Epithelial cell of esophagus (primary cell): ENCODE measurements around the gene CAPN1.

Experiments used
- DNase-seq: peaks from one replicate; pipeline ENCODE4 v3.0.0; 2010; ENCODE audit warnings: low read depth
- H3K4me3 ChIP-seq: 2 replicates; pipeline ENCODE4 v1.5.1; 2011; ENCODE audit warnings: mild to moderate bottlenecking, low read length, control low read depth
- CTCF ChIP-seq: IDR thresholded peaks from 2 replicates; pipeline ENCODE4 v1.5.1; 2011; ENCODE audit warnings: low read depth, mild to moderate bottlenecking, low read length, control low read depth, inconsistent platforms; ENCODE audit not compliant: insufficient read depth; ENCODE audit errors: missing control alignments

Gene CAPN1

DNA sequence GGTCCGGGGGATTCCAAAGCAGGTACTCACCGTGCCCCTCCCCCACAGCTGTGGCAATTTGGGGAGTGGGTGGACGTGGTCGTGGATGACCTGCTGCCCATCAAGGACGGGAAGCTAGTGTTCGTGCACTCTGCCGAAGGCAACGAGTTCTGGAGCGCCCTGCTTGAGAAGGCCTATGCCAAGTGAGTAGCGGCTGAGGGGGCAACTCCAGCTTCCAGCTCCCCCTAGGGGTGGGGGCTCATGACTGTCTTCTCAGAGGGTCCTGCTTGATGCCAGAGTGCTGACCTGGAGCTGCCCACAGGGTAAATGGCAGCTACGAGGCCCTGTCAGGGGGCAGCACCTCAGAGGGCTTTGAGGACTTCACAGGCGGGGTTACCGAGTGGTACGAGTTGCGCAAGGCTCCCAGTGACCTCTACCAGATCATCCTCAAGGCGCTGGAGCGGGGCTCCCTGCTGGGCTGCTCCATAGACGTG lies 4.2 kb downstream of the CAPN1 start:
- TF ChIP-seq CTCF: no peak
- no peak overlapping the region for H3K4me3 ChIP-seq
- DNase-seq: no peak

DNA sequence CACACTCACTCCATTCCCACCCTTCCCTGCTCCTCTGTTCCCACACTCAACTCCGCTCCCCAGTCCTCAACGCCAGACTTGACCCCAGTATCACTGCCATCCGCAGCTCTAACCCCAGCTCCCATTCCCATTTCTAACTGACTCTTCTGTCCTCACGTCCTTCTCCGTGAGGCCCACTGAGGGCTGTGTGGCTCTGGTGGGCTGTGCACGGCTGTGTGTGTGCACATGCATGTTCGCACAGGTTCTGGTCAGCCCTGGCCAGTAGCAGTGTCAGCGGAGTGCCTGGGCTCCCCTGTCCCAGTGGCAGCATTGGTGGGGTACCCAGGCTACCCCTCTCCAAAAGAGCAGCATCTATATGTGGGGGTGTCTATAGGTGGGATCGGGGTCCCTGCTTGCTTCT lies 5.0 kb downstream of the CAPN1 start:
- no peak overlapping the region for H3K4me3 ChIP-seq
- no peak for DNase-seq
- TF ChIP-seq CTCF: no peak

- no peak for TF ChIP-seq CTCF
- DNase-seq: no peak
- H3K4me3 ChIP-seq: no peak overlapping the region
These were observed 5.5 kb downstream of the CAPN1 start for GRCh38 chr11:65187146-65187675.

DNA sequence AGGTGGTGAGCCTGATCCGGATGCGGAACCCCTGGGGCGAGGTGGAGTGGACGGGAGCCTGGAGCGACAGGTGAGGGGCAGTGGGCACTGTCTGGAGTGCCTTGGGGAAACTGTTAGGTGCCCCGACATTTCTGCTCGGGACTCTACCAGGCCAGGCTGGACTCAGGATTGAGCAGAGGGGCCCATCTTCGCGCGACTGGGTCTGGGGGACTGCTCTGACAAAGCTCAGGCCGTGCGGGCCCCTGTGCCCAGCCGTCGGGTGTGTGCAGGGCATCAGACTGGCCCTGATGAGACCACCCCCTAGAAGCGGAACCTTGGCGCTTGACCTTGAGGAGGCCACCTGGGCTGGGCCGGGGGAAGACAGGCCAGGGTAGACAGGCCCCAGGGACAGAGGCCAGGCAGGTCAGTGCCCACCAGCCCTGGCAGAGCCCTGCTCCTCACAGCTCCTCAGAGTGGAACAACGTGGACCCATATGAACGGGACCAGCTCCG lies 6.3 kb downstream of the CAPN1 start:
- DNase-seq: no peak
- H3K4me3 ChIP-seq: no peak overlapping the region
- TF ChIP-seq CTCF: no peak

GRCh38 chr11:65188486-65188885 lies 6.8 kb downstream of the CAPN1 start:
- H3K4me3 ChIP-seq: no peak overlapping the region
- no peak for DNase-seq
- no peak for TF ChIP-seq CTCF

GRCh38 chr11:65189191-65189590 lies 7.5 kb downstream of the CAPN1 start:
- H3K4me3 ChIP-seq: no peak overlapping the region
- DNase-seq: no peak
- TF ChIP-seq CTCF: no peak

- DNase-seq: no peak
- TF ChIP-seq CTCF: no peak
- H3K4me3 ChIP-seq: no peak overlapping the region
These were observed 12.8 kb downstream of the CAPN1 start for GRCh38 chr11:65194564-65194963.
